ENCODE measurements around the gene FBN2. TPM values are rescaled to one million over a fixed set of nuclear protein-coding genes. Genes with fewer than 3 reads are reported as not detected.

Gene FBN2
- total RNA-seq, 2 donors from 2014 or later = not detected

DNA sequence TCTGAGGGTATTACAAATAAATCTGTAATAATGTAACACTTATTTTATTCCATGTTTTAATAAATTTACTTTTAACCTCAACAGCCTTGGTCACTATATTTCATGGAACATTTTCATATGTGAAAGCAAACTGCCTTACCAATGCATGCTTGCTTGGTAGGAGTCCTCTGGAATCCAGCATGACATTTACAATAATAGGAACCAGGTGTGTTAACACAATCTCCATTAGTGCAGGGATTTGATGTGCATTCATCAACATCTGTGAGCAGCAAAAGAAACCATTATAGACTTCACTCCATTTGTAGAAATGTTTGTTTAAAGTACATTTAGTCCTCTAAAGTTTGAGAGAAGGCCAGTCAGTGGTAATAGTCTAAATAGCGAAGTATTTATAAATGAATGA lies 159.4 kb downstream of the FBN2 start:
- DNase-seq (ENCODE audit: low spot score) = no peak
- H3K9me3 Mint-ChIP-seq = peaks cover 13% of the 10 kb centered on the region
- no peak for ATAC-seq
- H3K27ac Mint-ChIP-seq = no peak overlapping the region
- H3K36me3 Mint-ChIP-seq = no peaks in the 10 kb centered on the region
- H3K4me1 Mint-ChIP-seq (ENCODE audit: low read depth in 2 of 2) = no peaks in the 10 kb centered on the region
- H3K4me3 Mint-ChIP-seq = no peak overlapping the region
- H3K27me3 Mint-ChIP-seq = no peaks in the 10 kb centered on the region

DNA sequence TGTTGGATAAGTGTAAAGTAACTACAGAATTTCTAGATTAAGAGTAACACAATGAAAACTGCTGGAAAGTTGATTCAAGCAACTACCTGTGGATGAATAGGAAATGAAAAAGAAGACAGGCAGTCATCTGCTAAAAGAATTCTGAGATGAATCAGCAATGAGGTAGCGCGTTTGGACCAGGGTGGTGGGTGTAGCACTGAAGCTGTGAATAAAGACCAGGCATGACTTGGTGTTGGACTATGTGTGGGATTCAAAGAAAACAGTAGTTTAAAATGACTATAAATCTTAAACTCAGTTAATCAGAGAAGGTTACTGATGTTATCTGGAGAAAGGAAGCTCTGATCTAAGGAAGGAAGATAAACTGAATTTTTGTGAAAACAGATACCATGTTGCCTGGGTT lies 159.8 kb downstream of the FBN2 start:
- ATAC-seq (no peak), DNase-seq (ENCODE audit: low spot score) (no peak)
- no peaks in the 10 kb centered on the region for H3K4me1 Mint-ChIP-seq (ENCODE audit: low read depth in 2 of 2)
- H3K4me3 Mint-ChIP-seq = no peak overlapping the region
- no peaks in the 10 kb centered on the region for H3K27me3 Mint-ChIP-seq
- no peaks in the 10 kb centered on the region for H3K36me3 Mint-ChIP-seq
- H3K9me3 Mint-ChIP-seq = peaks cover 13% of the 10 kb centered on the region
- H3K27ac Mint-ChIP-seq = no peak overlapping the region

DNA sequence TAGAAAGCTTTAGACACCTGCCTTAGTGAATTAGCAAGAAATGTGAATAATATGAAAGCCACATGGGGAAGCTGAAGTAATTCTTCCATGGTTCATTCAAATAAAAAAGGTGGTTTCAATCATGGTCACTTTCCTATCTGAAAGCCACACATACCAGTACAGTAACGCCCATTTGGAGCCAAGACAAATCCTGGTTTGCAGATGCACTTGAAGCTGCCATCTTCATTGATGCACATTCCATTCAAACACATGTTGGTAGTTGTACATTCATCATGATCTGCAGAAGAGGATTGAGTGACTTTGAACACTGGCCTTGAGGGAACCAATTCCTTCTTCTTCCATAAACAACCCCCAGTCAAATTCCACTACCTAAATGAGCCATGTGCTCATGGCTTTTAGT lies 161.5 kb downstream of the FBN2 start:
- DNase-seq (ENCODE audit: low spot score) (no peak), ATAC-seq (no peak)
- peaks cover 7% of the 10 kb centered on the region for H3K9me3 Mint-ChIP-seq
- H3K4me1 Mint-ChIP-seq (ENCODE audit: low read depth in 2 of 2) = no peaks in the 10 kb centered on the region
- H3K36me3 Mint-ChIP-seq = no peaks in the 10 kb centered on the region
- H3K4me3 Mint-ChIP-seq = no peak overlapping the region
- no peaks in the 10 kb centered on the region for H3K27me3 Mint-ChIP-seq
- H3K27ac Mint-ChIP-seq = no peak overlapping the region

DNA sequence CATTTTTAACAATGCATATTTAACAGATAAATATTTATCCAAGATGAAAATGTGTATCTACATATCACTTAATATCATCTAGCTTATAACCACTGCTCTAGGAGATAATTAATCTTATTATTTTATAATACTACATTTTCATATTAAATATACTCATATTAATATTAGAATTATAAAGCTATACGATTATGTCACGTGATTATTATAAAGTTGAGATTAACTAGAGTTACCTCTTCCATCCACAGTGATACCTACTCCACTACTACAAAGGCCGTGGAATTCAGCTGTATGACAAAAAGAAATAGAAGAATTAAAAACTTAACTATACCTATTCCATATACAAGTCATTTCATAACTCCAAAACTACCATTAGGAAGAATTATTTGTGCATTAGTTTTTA lies 171.9 kb downstream of the FBN2 start:
- H3K9me3 Mint-ChIP-seq = peaks cover 3% of the 10 kb centered on the region
- H3K27ac Mint-ChIP-seq = no peak overlapping the region
- H3K4me3 Mint-ChIP-seq = no peak overlapping the region
- no peaks in the 10 kb centered on the region for H3K27me3 Mint-ChIP-seq
- no peaks in the 10 kb centered on the region for H3K4me1 Mint-ChIP-seq (ENCODE audit: low read depth in 2 of 2)
- ATAC-seq (no peak), DNase-seq (ENCODE audit: low spot score) (no peak)
- no peaks in the 10 kb centered on the region for H3K36me3 Mint-ChIP-seq

DNA sequence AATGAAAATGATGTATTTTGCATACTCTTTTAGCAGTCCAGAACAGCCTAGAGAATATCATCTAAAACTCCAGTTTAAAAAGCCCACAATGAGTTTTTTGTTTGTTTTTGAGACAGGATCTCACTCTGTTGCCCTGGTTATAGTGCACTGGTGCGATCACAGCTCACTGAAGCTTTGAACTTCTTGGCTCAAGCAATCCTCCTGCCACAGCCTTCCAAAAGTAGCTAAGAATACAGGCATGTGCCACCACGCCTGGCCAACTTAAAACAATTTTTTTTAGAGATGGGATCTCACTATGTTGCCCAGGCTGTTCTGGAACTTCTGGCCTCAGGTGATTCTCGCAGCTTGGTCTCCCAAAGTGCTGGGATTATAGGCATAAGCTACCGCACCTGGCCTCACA lies 175.7 kb downstream of the FBN2 start:
- Mint-ChIP-seq H3K4me1 (ENCODE audit: low read depth in 2 of 2) (no peaks in the 10 kb centered on the region), H3K27me3 (no peaks in the 10 kb centered on the region), H3K36me3 (no peaks in the 10 kb centered on the region), H3K27ac (no peak overlapping the region), H3K9me3 (no peaks in the 10 kb centered on the region), H3K4me3 (no peak overlapping the region)
- DNase-seq (ENCODE audit: low spot score) (no peak), ATAC-seq (no peak)

DNA sequence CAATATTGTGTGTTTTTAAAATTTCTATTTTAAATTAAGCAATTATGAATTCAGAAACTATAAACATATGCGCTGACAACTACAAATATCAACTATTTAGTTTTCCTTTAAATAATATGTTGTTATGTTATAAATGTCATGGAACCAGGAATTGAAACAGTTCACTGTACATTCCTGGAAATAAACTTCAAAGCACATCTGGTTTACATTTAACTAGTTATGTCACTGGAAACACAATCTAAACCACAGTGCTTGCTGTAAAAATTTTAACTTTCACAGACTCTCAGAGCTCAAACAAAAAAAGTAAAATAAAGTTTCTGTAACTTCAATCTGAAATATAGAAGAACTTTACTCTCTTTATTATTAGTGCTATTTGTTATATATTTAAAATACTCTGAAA lies 179.2 kb downstream of the FBN2 start:
- Mint-ChIP-seq H3K4me3 (no peak overlapping the region), H3K4me1 (ENCODE audit: low read depth in 2 of 2) (no peaks in the 10 kb centered on the region), H3K27me3 (no peaks in the 10 kb centered on the region), H3K36me3 (no peaks in the 10 kb centered on the region), H3K27ac (no peak overlapping the region), H3K9me3 (peaks cover 9% of the 10 kb centered on the region)
- ATAC-seq = no peak
- DNase-seq (ENCODE audit: low spot score) = no peak

DNA sequence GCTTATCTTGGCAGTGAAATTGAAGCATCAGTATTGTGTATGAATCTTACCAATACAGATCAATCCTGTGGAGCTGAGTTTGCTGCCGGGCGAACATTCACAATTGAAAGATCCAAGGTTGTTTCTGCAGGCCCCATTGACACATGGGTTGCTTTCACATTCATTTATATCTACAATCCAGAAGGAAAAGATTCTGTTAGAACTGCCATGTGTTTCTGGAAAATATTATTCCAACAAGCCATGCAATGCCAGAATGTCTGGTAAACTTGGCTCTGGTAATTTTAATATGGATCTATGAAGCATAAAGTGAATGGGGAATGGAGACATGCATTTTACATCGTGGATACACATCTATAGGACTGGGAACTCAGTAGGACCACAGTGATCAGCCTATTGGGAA lies 180.8 kb downstream of the FBN2 start:
- Mint-ChIP-seq H3K9me3 (peaks cover 9% of the 10 kb centered on the region), H3K4me1 (ENCODE audit: low read depth in 2 of 2) (no peaks in the 10 kb centered on the region), H3K27me3 (no peaks in the 10 kb centered on the region), H3K4me3 (no peak overlapping the region), H3K27ac (no peak overlapping the region), H3K36me3 (no peaks in the 10 kb centered on the region)
- no peak for DNase-seq (ENCODE audit: low spot score)
- no peak for ATAC-seq

DNA sequence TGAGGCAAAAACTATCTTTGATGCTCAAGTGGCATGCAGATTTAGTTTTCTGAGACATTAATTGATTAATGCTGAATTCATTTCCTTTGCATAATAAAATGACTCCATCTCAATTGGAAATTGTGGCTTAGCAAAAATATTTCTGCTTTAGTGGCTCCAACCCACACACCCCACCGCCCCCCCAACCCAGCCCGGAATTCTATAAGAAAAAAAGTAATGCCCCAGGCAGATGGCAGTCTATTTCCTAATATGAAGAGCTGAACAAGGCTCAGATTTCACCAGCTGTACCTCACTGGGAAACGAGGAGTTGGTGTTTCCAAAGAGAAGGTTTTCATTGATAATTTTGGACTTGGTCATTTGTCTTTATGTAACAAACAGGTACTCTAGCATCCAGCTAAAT lies 182.1 kb downstream of the FBN2 start:
- DNase-seq (ENCODE audit: low spot score) (no peak), ATAC-seq (no peak)
- H3K4me1 Mint-ChIP-seq (ENCODE audit: low read depth in 2 of 2) = no peaks in the 10 kb centered on the region
- no peak overlapping the region for H3K27ac Mint-ChIP-seq
- no peak overlapping the region for H3K4me3 Mint-ChIP-seq
- peaks cover 9% of the 10 kb centered on the region for H3K9me3 Mint-ChIP-seq
- no peaks in the 10 kb centered on the region for H3K27me3 Mint-ChIP-seq
- no peaks in the 10 kb centered on the region for H3K36me3 Mint-ChIP-seq

DNA sequence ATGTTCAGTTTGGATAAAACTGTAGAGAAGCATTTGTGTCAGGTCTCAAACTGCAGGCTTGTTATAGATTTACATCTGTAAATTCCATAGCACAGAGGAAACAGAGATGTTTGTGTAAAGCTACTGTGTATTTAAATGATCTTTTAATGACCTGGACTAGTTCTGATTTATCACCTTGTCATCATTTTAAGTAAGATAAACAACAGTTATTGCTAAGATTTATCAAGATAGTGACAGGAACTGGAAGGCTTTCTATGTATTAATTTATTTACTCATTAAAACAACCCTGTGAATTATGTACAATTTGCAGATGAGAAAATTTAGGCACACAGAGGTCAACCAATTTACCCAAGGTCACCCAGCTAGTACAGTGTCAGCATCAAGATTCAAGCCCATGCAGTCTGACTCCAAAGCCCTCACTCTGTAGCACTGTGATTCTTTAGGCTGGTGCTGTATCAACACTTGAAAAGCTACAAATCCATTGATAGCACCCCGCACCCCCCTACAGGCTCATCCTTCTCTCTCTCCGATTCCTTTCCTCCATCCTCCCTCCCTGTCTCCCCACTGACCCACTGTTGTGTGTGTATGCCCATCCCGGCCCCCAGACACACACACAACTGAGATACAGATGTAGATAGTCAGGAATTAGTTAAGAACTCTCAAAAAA lies 184.5 kb downstream of the FBN2 start:
- no peaks in the 10 kb centered on the region for H3K4me1 Mint-ChIP-seq (ENCODE audit: low read depth in 2 of 2)
- no peak overlapping the region for H3K27ac Mint-ChIP-seq
- no peak for ATAC-seq
- H3K36me3 Mint-ChIP-seq = no peaks in the 10 kb centered on the region
- DNase-seq (ENCODE audit: low spot score) = no peak
- peaks cover 9% of the 10 kb centered on the region for H3K9me3 Mint-ChIP-seq
- H3K27me3 Mint-ChIP-seq = no peaks in the 10 kb centered on the region
- no peak overlapping the region for H3K4me3 Mint-ChIP-seq

DNA sequence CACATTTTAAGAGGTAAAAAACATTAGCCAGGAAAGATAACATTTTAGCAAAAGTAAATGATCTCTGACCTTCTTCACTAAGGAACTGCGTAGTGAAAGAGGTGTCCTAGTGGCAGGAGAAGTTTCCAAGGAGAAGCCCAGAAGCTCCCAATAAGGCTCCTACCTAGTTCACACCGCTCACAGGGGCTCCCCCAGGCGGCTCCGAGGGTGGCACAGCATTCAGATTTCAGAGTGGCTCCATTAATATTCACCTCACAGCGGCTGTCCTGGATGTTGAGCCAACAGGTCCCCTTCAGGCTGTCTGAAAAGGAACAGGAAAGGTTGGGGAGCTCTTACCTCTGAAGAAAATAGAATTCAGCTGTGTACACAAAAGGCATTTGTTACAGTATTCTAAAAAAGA lies 187.3 kb downstream of the FBN2 start:
- H3K27ac Mint-ChIP-seq = no peak overlapping the region
- no peaks in the 10 kb centered on the region for H3K27me3 Mint-ChIP-seq
- DNase-seq (ENCODE audit: low spot score) = no peak
- peaks cover 9% of the 10 kb centered on the region for H3K9me3 Mint-ChIP-seq
- no peaks in the 10 kb centered on the region for H3K36me3 Mint-ChIP-seq
- ATAC-seq = no peak
- H3K4me1 Mint-ChIP-seq (ENCODE audit: low read depth in 2 of 2) = no peaks in the 10 kb centered on the region
- no peak overlapping the region for H3K4me3 Mint-ChIP-seq

DNA sequence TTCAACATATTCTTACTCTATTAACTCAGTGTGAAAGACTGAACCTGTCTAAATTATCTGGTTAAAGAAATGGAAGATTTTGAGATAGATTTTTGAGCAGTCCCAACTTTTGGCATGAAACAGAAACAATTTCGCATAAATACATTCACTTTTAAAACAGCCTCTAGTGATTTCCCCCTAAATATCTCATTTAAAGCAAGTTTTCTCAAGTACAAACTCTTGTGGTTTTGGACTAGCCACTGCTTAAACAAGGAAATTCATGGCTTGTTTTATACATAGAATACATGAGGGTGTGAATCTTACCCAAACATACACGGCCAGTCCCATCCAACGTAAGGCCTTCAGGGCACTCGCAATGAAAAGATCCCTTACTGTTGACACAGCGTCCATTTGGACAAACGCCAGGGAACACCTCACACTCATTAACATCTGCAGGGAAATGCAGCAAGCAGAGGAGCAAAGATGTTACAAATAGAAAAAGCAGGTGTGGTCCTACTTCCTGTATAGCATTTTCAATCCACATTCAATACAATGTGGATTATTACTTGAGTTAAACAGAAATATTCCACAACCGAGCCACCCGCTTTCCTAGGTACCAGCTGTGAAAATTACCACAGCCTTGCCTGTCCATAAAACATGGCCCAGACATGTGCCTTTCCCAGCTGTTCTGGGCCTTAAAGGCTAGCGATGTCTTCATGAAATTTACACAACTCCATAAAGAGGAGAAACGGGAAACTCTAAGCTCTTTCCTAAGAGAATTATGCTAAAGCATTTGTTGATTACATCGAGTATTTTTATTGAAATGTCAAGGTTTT lies 188.8 kb downstream of the FBN2 start:
- H3K4me1 Mint-ChIP-seq (ENCODE audit: low read depth in 2 of 2) = no peaks in the 10 kb centered on the region
- H3K27me3 Mint-ChIP-seq = no peaks in the 10 kb centered on the region
- no peak overlapping the region for H3K27ac Mint-ChIP-seq
- no peaks in the 10 kb centered on the region for H3K36me3 Mint-ChIP-seq
- H3K4me3 Mint-ChIP-seq = no peak overlapping the region
- DNase-seq (ENCODE audit: low spot score) (no peak), ATAC-seq (no peak)
- peaks cover 1% of the 10 kb centered on the region for H3K9me3 Mint-ChIP-seq

DNA sequence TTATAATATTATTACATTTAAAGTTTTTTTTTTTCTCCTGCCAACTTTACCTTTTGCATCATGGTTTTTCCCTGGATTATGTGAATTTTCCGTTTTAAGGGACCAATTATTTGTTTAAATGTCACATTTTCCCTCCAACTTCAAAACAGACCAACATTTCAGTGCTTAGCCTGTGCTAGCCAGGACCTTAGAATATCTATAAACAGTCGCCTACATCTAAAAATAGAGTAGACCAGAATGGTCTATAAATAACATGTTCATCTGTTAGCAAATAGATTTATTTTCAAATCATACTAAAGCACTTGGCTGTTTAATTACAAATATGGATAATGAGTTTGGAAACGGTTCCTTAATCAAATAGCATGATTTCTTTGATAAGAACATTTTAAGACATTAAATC lies 192.0 kb downstream of the FBN2 start:
- H3K27me3 Mint-ChIP-seq = no peaks in the 10 kb centered on the region
- no peak overlapping the region for H3K4me3 Mint-ChIP-seq
- peaks cover 13% of the 10 kb centered on the region for H3K9me3 Mint-ChIP-seq
- peaks cover 5% of the 10 kb centered on the region for H3K36me3 Mint-ChIP-seq
- H3K4me1 Mint-ChIP-seq (ENCODE audit: low read depth in 2 of 2) = no peaks in the 10 kb centered on the region
- ATAC-seq = no peak
- H3K27ac Mint-ChIP-seq = no peak overlapping the region
- DNase-seq (ENCODE audit: low spot score) = no peak

DNA sequence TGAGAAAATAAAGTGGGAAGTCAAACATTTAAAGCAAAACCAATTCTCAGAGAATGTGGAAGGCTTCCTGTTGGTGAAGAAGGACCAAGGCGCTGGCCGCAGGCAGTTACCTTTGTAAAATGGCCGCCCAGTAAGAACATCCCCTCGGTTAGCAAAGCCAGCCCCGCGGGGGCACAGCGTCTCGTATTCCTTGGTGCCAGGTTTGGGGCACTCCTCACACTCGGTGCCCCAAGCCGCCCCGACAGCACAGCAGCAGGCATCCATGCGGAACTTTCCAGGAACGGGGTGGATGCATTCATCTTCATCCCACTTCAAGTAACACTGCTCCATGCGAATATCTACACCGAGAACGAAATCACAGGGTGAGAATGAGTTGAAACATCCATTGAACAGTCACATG lies 192.8 kb downstream of the FBN2 start:
- DNase-seq (ENCODE audit: low spot score) (no peak), ATAC-seq (no peak)
- H3K36me3 Mint-ChIP-seq = peaks cover 5% of the 10 kb centered on the region
- peaks cover 18% of the 10 kb centered on the region for H3K9me3 Mint-ChIP-seq
- no peaks in the 10 kb centered on the region for H3K4me1 Mint-ChIP-seq (ENCODE audit: low read depth in 2 of 2)
- no peak overlapping the region for H3K4me3 Mint-ChIP-seq
- no peaks in the 10 kb centered on the region for H3K27me3 Mint-ChIP-seq
- no peak overlapping the region for H3K27ac Mint-ChIP-seq

DNA sequence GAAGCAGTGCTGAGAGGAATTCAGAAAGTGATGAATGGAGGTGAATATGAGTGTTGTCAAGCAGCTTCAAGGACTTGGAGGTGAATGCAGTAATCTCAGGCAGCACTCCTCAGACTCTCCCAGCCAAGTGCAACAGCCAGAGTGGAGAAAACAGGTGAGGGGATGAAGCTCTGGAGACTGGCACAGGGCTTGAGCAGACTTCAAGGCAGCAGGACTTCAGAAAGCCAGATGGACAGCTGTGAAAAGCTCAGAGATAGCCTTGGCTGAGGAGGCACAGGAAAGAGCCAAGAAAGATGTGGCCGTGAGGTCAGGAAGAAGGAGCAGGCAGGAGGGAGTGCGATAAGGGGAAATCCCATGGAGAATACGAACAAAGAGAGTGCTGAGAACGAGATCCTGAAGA lies 194.9 kb downstream of the FBN2 start:
- no peak for DNase-seq (ENCODE audit: low spot score)
- Mint-ChIP-seq H3K4me1 (ENCODE audit: low read depth in 2 of 2) (no peaks in the 10 kb centered on the region), H3K9me3 (peaks cover 18% of the 10 kb centered on the region), H3K4me3 (no peak overlapping the region), H3K36me3 (peaks cover 5% of the 10 kb centered on the region), H3K27me3 (no peaks in the 10 kb centered on the region), H3K27ac (no peak overlapping the region)
- no peak for ATAC-seq

DNA sequence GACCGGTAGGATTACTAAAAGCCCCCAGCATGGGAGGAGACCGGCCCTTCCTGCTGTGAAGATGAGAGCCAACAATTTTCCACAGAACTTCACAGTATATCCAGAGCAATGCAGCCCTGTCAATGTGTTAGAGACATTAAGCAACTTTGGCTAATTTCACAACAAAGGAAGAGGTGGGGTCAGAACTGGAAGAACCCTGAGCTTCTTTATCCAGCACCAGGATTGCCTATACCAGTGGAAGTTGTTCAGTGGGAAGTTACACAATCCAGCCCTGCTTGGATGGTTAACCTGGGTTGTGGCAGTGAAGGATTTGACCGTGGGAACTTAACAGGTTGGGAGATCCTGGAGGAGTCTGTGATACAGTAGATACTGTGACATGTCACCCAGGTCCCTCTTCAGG lies 197.0 kb downstream of the FBN2 start:
- Mint-ChIP-seq H3K4me1 (ENCODE audit: low read depth in 2 of 2) (no peaks in the 10 kb centered on the region), H3K27me3 (no peaks in the 10 kb centered on the region), H3K27ac (no peak overlapping the region), H3K36me3 (peaks cover 5% of the 10 kb centered on the region), H3K4me3 (no peak overlapping the region), H3K9me3 (peaks cover 18% of the 10 kb centered on the region)
- ATAC-seq (no peak), DNase-seq (ENCODE audit: low spot score) (no peak)
